Activated T-cell treated with anti-CD3 and anti-CD28 coated beads for 48 hours (primary cell): ENCODE data around the gene KIF3B.
A peak's percentile ranks its signal among the peaks of the same experiment; 100 is the strongest.
"Not testable (repeated sequence)": the region's sequence is repeated elsewhere in the genome, so short reads cannot be mapped to it uniquely, and the experiment has no call there.

ENCODE experiments used
- DNase-seq: peaks from one replicate; pipeline ENCODE4 v3.0.0-alpha.2; 2020; ENCODE audit warnings: low read depth

Gene KIF3B

GRCh38 chr20:32357375-32357868, 80.0 kb downstream of the KIF3B start:
- no peak for DNase-seq

DNA sequence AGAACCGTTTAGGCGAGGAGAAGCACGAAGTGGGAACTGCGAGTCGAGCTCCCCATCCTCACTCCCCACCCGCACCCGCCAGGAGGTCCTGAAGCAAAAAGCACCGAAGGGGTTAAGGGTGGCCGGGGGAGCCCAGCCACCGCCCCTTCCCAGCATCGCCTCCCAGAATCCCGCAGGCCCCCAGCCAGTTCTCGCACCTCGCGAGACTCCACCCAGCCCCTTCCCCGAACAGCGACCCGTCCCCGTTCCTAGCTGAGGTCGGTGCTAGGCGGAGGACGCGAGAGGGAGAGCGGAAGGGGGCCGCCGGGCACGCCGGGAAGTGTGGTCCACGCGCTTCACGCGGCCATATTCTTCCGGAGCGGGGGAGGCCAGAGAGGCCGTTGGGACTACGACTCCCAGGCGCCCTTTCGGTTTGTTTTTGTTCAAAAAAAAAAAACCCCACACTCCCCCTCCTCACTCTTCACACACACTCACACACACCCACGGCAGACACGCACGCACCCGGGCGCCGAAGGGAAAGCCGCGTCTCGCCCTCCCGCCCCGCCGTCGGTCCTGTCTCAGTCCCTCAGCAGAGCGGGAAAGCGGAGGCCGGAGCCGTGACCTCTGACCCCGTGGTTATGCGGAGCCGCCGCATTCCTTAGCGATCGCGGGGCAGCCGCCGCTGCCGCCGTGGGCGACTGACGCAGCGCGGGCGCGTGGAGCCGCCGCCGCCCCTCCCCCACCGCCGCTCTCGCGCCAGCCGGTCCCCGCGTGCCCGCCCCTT, 80.6 kb downstream of the KIF3B start, which contains the start of gene ASXL1:
Gene ASXL1 (plus strand): TSS at position 463 of the 763 bp plus-strand sequence. CDS start 445 bp downstream, outside the sequence.
- DNase-seq: peak; percentile 95

DNA sequence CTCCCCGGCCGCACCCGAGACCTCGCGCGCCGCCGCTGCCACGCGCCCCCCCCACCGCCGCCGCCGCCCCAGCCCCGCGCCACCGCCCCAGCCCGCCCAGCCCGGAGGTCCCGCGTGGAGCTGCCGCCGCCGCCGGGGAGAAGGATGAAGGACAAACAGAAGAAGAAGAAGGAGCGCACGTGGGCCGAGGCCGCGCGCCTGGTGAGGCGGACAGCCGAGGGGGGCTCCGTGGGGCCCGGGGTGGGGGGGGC, 81.1 kb downstream of the KIF3B start:
- no peak for DNase-seq

DNA sequence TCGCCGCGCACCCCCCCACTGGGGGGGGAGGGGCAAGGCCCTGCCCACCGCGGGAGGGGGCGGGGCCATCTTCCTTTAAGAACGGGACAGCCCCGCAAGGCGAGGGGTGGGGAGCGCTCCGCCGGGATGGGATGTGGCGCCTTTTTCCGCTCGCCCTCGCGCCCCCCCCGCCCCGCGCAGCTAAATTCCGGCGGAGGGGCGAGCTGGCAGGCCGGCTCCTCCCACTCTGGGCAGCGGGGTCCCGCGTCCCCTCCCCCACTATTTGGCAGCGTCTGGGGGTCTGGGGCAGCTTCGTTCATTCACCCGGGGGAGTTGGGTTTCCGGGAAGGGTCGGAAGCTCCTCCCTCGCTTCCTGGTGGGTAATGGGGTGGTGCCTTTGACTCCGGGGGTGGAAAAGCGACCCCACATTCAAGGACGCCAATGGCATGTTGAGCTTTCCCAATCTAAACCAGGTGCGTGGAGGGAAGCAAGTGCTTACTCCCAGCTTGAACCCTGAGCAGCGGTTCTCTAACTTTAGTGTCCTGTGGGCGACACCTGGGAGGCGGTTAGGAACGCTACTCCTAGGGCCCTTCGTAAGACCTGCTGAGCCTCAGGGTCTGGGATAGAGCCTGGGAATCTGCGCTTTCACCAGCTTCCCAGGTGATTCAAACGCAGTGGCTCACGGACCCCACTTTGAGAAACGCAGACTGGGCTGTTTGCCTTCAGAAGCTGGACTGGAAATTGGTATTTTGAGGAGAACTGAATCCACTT, 81.6 kb downstream of the KIF3B start:
- peak; percentile 77 for DNase-seq

DNA sequence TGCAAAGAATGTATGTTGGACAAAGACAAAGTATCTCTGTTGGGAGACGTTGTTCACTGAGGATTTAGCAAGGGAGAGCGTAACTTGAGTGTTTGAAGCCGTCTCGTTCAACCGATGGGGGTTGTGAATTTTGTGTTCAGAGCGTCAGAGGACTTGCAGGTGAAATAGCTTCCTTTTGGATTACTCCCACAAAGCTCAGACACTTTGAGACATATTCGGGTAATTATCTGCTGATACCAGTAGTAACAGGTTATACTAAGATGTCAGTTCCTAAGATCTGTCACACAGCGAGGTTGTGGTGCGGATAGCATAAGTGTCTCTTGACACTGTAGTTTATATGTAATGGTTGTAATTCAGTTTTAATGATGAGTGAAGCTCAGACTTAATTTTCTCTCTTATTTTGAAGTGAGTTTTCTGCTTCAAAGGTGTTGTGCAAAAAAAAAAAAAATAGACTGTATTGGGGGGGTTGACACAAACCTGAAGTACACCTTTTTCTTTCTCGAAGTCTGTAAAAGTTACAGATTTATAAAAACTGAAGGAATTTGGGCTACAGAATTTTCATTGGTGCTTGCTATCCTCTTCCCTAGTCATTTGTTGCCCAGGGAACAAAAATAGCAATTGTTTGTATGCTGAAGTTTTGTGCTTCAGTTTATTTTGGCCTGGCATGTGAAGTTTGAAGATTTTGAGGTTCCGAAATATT, 82.3 kb downstream of the KIF3B start:
- DNase-seq: no peak

- no peak for DNase-seq
Observed at GRCh38 chr20:32360333-32360634, 82.8 kb downstream of the KIF3B start.

DNA sequence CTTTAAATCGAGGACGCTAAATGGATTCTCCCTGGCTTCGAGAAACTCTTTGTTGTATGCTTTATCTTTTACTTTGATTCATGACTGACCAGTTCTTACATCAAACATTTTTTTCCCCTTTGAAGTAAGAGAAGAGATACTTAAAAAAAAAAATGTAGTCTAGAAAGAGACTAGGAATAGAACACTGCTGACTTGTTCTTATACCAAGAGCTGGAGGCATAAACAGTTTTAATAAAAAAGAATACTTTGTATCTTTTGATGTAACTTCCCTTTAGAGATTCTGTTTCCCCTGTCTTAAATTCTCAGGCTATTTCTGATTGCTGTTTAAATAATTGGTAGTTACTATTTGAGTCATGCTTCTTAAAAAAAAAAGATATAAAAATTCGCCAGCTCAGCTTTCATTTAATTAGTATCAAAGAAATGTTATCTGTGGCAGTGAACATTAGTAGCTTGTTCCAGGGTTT, 85.5 kb downstream of the KIF3B start:
- no peak for DNase-seq

DNA sequence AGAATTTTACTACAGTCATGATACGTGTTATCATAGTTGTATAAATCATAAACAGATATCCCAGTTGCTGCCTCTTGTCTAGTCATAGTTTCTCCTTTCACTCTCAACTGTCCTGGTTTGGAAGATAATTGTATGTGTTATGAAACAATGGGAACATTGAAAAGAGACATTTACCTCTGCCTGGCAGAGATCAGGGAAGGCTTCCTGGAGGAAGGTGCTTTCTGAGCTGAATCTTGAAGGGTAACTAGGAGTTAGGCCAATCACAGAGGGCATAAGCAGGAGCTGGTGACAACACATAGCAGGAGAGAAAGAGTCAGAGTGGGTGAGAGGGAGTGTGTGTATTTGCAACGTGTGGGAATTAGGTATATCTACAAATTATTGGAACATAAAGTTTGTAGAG, 86.0 kb downstream of the KIF3B start:
- no peak for DNase-seq

DNA sequence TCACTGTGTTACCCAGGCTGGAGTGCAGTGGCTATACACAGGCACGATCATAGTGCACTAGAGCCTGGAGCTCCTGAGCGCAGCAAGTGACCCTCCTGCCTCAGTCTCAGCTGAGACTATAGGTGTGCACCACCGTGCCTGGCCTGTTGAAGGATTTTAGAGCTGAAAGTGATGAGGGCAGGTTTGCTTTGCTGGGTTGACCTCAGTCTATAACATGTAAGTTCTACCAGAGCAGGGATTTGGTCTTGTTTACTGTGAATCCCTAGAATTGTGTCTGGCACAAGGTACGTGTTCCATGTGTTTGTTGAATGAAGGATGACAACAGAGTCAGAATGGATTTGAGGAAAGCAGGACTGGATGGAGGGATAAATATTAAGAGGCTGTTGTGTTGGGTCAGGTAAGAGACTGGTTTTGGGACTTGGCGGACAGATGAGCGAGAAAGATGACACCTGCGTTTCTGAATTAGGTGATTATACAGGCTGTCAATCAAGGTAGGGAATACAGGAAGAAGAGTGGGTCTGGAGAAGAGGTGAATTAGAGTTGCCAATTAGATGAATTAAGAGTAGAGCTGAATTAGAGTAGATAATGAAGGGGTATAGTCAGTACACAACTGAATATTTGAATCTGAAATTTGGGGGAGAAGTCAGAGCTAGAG, 87.2 kb downstream of the KIF3B start:
- DNase-seq: no peak

DNA sequence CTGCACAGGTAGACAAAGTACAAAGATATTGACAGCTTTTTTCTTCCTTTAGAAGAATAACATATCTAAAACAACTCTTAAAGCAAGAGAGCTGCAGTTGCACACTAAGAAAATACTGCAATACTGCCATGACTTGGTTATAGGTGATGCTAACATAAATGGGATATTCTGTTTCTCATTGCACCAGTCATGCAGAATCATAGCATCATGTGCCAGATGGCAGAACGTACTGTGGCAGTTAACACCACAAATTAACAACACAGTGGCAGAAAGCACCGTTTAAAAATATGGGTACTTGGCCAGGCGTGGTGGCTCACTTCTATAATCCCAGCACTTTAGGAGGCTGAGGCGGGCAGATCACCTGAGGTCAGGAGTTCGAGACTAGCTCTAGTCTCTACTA, 88.1 kb downstream of the KIF3B start:
- DNase-seq: no peak

- no peak for DNase-seq
Observed at GRCh38 chr20:32366380-32366779, 88.9 kb downstream of the KIF3B start.

DNA sequence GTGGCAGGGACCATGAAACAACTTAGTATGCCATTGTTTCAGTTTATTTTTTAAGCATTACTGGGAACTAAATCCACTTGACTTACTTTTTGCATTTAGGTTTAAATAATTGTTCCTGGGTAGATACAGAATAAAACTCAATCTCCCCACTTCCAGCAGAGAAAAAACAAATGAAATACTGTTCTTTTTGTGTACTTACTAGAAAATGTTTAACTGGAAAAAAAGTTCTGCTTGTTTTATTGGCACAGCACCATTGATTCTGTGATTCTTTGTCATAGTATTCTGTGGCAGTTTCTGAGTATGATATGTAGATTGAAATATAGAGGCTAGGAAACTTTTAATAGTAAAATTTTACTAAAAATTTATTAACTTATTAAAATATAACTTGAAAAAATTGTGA, 90.9 kb downstream of the KIF3B start:
- no peak for DNase-seq

GRCh38 chr20:32368925-32369324, 91.5 kb downstream of the KIF3B start:
- DNase-seq: no peak

GRCh38 chr20:32370897-32371296, 93.4 kb downstream of the KIF3B start:
- DNase-seq: no peak

GRCh38 chr20:32378461-32378860, 101.0 kb downstream of the KIF3B start:
- DNase-seq: no peak

- not testable (repeated sequence) for DNase-seq
Observed at GRCh38 chr20:32380037-32380436, 102.6 kb downstream of the KIF3B start.

DNA sequence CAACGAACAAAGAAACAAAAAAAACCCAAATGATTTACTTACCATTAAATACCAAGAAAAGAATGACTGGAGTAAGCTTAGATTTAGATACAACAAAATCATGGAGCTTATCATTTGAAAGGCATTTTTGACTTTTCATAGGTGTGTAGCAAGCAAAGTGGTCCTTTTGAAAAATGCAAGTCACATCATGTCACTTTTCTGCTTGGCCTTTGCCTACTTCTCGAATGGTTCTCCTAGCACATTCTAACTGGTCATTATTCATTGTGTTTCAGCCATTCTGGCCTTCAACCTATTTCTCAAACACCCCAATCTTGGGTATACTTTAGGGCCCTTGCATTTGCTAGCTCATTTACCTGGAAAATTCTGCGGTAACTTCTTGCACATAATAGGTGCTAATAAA, 103.3 kb downstream of the KIF3B start:
- no peak for DNase-seq

DNA sequence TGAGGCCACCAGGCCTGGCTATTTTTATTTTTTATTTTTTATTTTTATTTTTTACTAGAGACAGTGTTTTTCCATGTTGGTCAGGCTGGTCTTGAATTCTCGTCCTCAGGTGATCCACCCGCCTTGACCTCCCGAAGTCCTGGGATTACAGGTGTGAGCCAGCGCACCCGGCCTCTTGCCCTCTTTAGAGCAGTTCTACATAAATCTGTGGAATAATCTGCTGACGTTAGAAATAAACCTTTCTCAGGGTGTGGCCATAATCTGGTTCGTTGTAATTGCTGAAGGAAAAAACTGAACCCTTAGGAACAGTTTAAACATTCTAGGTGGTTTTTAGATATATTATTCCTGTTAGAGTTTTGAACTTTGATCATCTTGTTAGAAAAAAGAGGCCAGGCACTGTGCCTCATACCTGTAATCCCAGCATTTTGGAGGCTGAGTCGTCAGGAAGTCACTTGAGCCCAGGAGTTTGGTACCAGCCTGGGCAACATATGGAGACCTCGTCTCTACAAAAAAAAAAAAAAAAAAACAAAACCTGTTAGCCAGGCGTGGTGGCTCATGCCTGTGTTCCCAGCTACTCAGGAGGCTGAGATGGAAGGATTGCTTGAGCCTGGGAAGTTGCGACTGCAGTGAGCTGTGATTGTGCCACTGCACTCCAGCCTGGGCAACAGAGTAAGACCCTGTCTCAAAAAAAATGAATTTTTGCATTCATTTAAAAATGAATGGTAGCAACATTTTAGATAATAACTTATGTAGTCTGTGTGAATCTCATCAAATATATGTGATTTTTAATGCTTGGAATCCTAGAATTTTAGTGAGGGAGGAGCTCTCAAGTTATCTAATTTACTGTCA, 104.9 kb downstream of the KIF3B start:
- no peak for DNase-seq

- not testable (repeated sequence) for DNase-seq
Observed at GRCh38 chr20:32383441-32383840, 106.0 kb downstream of the KIF3B start.
